K562 (cell line): ENCODE results near the gene HMGCL.

ENCODE experiments used
- MEF2A ChIP-seq: IDR thresholded peaks from 2 replicates; pipeline ENCODE4 v1.6.1; 2011; ENCODE audit warnings: low read depth, mild to moderate bottlenecking, low read length, moderate library complexity; ENCODE audit not compliant: control insufficient read depth
- NBN ChIP-seq: fragments of 450-650 bp; IDR thresholded peaks from 2 replicates; pipeline ENCODE4 v1.6.1; 2016; ENCODE audit warnings: low read depth, mild to moderate bottlenecking

- TF ChIP-seq NBN (no peak), MEF2A (no peak)
Observed at GRCh38 chr1:23787701-23788100, 37.5 kb downstream of the HMGCL start.
